GM23248 (cell line): ENCODE measurements around the gene HSPA12A. TPM values are rescaled to one million over a fixed set of nuclear protein-coding genes. Genes with fewer than 3 reads are reported as not detected.

Experiments
- DNase-seq: peaks from one replicate; pipeline ENCODE4 v3.0.0-alpha.2; 2015
- H2AFZ ChIP-seq: fragments of 200-600 bp; sonication (generic); 2 replicates; pipeline ENCODE4 v1.6.1; 2016; ENCODE audit warnings: antibody characterized with exemption
- H3F3A ChIP-seq: fragments of 200-600 bp; sonication (generic); 2 replicates; pipeline ENCODE4 v1.6.1; 2016; ENCODE audit warnings: mild to moderate bottlenecking, antibody characterized with exemption, mixed run types; ENCODE audit not compliant: insufficient read depth
- H3K27ac ChIP-seq: fragments of 200-600 bp; sonication (generic); 2 replicates; pipeline ENCODE4 v1.5.1; 2016; ENCODE audit warnings: mild to moderate bottlenecking
- H3K27me3 ChIP-seq: fragments of 200-600 bp; sonication (generic); replicated peaks from 2 replicates; pipeline ENCODE4 v1.6.1; 2016; ENCODE audit warnings: mild to moderate bottlenecking; ENCODE audit not compliant: insufficient read depth
- H3K36me3 ChIP-seq: fragments of 200-600 bp; sonication (generic); 2 replicates; pipeline ENCODE4 v1.6.1; 2016; ENCODE audit warnings: low read depth, mild to moderate bottlenecking
- H3K4me1 ChIP-seq: fragments of 200-600 bp; sonication (generic); 2 replicates; pipeline ENCODE4 v1.6.1; 2016; ENCODE audit warnings: mild to moderate bottlenecking; ENCODE audit not compliant: insufficient read depth
- H3K4me2 ChIP-seq: fragments of 200-600 bp; sonication (generic); one replicate; pipeline ENCODE4 v1.6.1; 2016; ENCODE audit warnings: mild to moderate bottlenecking; ENCODE audit not compliant: unreplicated experiment
- H3K4me3 ChIP-seq: fragments of 200-600 bp; sonication (generic); 2 replicates; pipeline ENCODE4 v1.5.1; 2016; ENCODE audit warnings: mild to moderate bottlenecking
- H3K79me2 ChIP-seq: fragments of 200-600 bp; sonication (generic); 2 replicates; pipeline ENCODE4 v1.6.1; 2016; ENCODE audit warnings: mild to moderate bottlenecking; ENCODE audit not compliant: insufficient read depth
- H3K9ac ChIP-seq: fragments of 200-600 bp; sonication (generic); 2 replicates; pipeline ENCODE4 v1.6.1; 2016; ENCODE audit warnings: mild to moderate bottlenecking
- H3K9me2 ChIP-seq: fragments of 200-600 bp; sonication (generic); 2 replicates; pipeline ENCODE4 v1.6.1; 2016; ENCODE audit warnings: mixed run types, mild to moderate bottlenecking, moderate library complexity; ENCODE audit not compliant: insufficient read depth
- H3K9me3 ChIP-seq: fragments of 200-600 bp; sonication (generic); one replicate; pipeline ENCODE4 v1.6.1; 2017; ENCODE audit warnings: low read depth
- H4K20me1 ChIP-seq: fragments of 200-600 bp; sonication (generic); 2 replicates; pipeline ENCODE4 v1.6.0; 2016; ENCODE audit not compliant: insufficient read depth
- EZH2 ChIP-seq: fragments of 200-600 bp; sonication (generic); IDR thresholded peaks from 2 replicates; pipeline ENCODE4 v1.6.1; 2018; ENCODE audit warnings: antibody characterized with exemption, mild to moderate bottlenecking; ENCODE audit not compliant: insufficient read depth, poor library complexity, severe bottlenecking
- EZH2phosphoT487 ChIP-seq: fragments of 200-600 bp; sonication (generic); IDR thresholded peaks from 2 replicates; pipeline ENCODE4 v1.6.1; 2018; ENCODE audit warnings: antibody characterized with exemption, moderate library complexity, mild to moderate bottlenecking, low read depth; ENCODE audit not compliant: insufficient read depth
- WGBS, 2 experiments: methylation state at CpG; one replicate each; pipeline ENCODE4 v1.1.6; 2015 to 2017; ENCODE audit warnings: low lambda C conversion rate in 2 of 2, low coverage in 1 of 2; ENCODE audit errors: missing lambda C conversion rate in 2 of 2; 5-methylcytosine and 5-hydroxymethylcytosine counted together
- in situ Hi-C: fragments of 300-500 bp; cut with MboI; formaldehyde crosslinking; loops from 2 replicates; pipeline ENCODE4 v1.15.0; 2020
- polyA plus RNA-seq: library from polyadenylated mRNA; unstranded; fragments of >200 nt; fragmentation: Nextera tagmentation; extraction: Ambion mirVana; gene quantifications from 2 replicates; pipeline ENCODE4 v1.2.1, GENCODE V29; 2016
- total RNA-seq: library from RNA; depleted of rRNA; stranded (reverse); fragments of >200 nt; shearing (Covaris generic); gene quantifications from 2 replicates; pipeline ENCODE4 v1.2.3, GENCODE V29; 2014

The HSPA12A gene
- total and polyA plus RNA-seq, 2 experiments from 2014 or later, result 4.8 to 5.6 TPM

DNA sequence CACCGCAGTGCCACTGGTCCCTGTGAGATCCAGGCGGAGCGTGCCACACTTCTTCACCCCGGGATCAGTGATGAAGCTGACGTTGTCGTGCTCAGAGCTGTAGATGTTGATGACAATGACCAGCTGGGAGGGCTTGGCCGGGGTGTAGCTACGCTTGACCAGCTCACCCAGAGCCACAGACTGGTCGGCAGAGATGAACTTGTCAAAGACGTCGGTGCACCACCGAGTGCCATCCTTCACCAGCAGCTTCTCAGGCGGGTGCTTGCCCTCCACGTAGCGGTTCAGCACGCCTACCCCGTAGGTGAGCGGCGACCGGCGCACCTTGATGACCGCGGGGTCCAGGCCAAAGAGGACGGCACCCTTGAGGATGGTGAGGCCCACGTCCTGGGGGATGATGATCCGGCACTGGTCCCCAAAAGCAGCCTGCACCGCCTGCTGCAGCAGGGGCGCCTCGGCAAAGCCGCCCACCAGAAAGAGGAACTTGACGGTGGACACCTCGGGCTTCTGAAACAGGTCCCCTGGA is 67.4 kb downstream of the HSPA12A start:
- Histone ChIP-seq H3K4me1 (peaks cover 9% of the 10 kb centered on the region), H3K9me3 (no peaks in the 10 kb centered on the region), H3K79me2 (no peaks in the 10 kb centered on the region), H3F3A (peaks cover 17% of the 10 kb centered on the region), H3K9ac (no peak overlapping the region), H3K27ac (no peak overlapping the region), H3K9me2 (no peaks in the 10 kb centered on the region), H3K4me2 (no peak overlapping the region), H2AFZ (no peak overlapping the region), H3K27me3 (no peaks in the 10 kb centered on the region), H4K20me1 (no peaks in the 10 kb centered on the region), H3K36me3 (no peaks in the 10 kb centered on the region), H3K4me3 (no peak overlapping the region)
- in situ Hi-C loops, result loop anchor here (10.0 kb wide), 1 partner anchor 500 kb away; no protein-coding TSS in a partner anchor
- TF ChIP-seq EZH2phosphoT487, result no peak
- no peak for TF ChIP-seq EZH2
- 94% methylated on average over 20 to 32 of the region's 32 CpGs for WGBS, 2 experiments
- no peak for DNase-seq

- Histone ChIP-seq H3K36me3 (no peaks in the 10 kb centered on the region), H3K9ac (no peak overlapping the region), H3K27ac (no peak overlapping the region), H3F3A (peaks cover 17% of the 10 kb centered on the region), H3K4me3 (no peak overlapping the region), H2AFZ (no peak overlapping the region), H3K79me2 (no peaks in the 10 kb centered on the region), H3K4me1 (peaks cover 15% of the 10 kb centered on the region), H4K20me1 (no peaks in the 10 kb centered on the region), H3K27me3 (no peaks in the 10 kb centered on the region), H3K9me3 (no peaks in the 10 kb centered on the region), H3K4me2 (no peak overlapping the region), H3K9me2 (no peaks in the 10 kb centered on the region)
- in situ Hi-C loops, result loop anchor here (10.0 kb wide), 1 partner anchor 501 kb away; no protein-coding TSS in a partner anchor
- no peak for DNase-seq
- WGBS, 2 experiments, result 70 to 76% methylated on average over 2 of the region's 2 CpGs
- TF ChIP-seq EZH2 (no peak), EZH2phosphoT487 (no peak)
Observed at GRCh38 chr10:116673866-116674265, 68.5 kb downstream of the HSPA12A start.

GRCh38 chr10:116672891-116673290 is 69.5 kb downstream of the HSPA12A start:
- no peak for TF ChIP-seq EZH2phosphoT487
- no peak for TF ChIP-seq EZH2
- Histone ChIP-seq H3K9me3 (no peaks in the 10 kb centered on the region), H3K4me3 (no peak overlapping the region), H3K36me3 (no peaks in the 10 kb centered on the region), H3K4me2 (no peak overlapping the region), H3K27me3 (no peaks in the 10 kb centered on the region), H3K79me2 (no peaks in the 10 kb centered on the region), H3K9ac (no peak overlapping the region), H3K4me1 (peaks cover 15% of the 10 kb centered on the region), H3F3A (peaks cover 17% of the 10 kb centered on the region), H4K20me1 (no peaks in the 10 kb centered on the region), H2AFZ (no peak overlapping the region), H3K9me2 (no peaks in the 10 kb centered on the region), H3K27ac (no peak overlapping the region)
- in situ Hi-C loops, result loop anchor here (10.0 kb wide), 1 partner anchor 502 kb away; no protein-coding TSS in a partner anchor
- WGBS, 2 experiments, result 96 to 97% methylated on average over 5 of the region's 5 CpGs
- DNase-seq, result no peak

GRCh38 chr10:116671274-116671926 is 71.0 kb downstream of the HSPA12A start:
- Histone ChIP-seq H3K9me3 (no peaks in the 10 kb centered on the region), H3K27me3 (no peaks in the 10 kb centered on the region), H3K4me1 (peaks cover 15% of the 10 kb centered on the region), H3K27ac (no peak overlapping the region), H3K79me2 (no peaks in the 10 kb centered on the region), H4K20me1 (no peaks in the 10 kb centered on the region), H3K4me2 (peak overlapping the region; percentile 25), H3K9ac (no peak overlapping the region), H3K4me3 (no peak overlapping the region), H3K36me3 (no peaks in the 10 kb centered on the region), H3F3A (peaks cover 17% of the 10 kb centered on the region), H2AFZ (no peak overlapping the region), H3K9me2 (no peaks in the 10 kb centered on the region)
- WGBS, 2 experiments, result 22 to 24% methylated on average over 5 of the region's 5 CpGs
- TF ChIP-seq EZH2, result no peak
- no peak for TF ChIP-seq EZH2phosphoT487
- in situ Hi-C loops, result loop anchor here (10.0 kb wide), 1 partner anchor 503 kb away; no protein-coding TSS in a partner anchor
- DNase-seq, result peak; percentile 68
